ENCODE measurements around the gene MAP2K6. TPM values are rescaled to one million over a fixed set of nuclear protein-coding genes. Genes with fewer than 3 reads are reported as not detected.

Gene MAP2K6
- total and polyA plus RNA-seq, 2 of the 8 experiments (the other 6 are each of a cell fraction or from before 2014, with no cell fraction given), result 11.0 to 44.1 TPM

DNA sequence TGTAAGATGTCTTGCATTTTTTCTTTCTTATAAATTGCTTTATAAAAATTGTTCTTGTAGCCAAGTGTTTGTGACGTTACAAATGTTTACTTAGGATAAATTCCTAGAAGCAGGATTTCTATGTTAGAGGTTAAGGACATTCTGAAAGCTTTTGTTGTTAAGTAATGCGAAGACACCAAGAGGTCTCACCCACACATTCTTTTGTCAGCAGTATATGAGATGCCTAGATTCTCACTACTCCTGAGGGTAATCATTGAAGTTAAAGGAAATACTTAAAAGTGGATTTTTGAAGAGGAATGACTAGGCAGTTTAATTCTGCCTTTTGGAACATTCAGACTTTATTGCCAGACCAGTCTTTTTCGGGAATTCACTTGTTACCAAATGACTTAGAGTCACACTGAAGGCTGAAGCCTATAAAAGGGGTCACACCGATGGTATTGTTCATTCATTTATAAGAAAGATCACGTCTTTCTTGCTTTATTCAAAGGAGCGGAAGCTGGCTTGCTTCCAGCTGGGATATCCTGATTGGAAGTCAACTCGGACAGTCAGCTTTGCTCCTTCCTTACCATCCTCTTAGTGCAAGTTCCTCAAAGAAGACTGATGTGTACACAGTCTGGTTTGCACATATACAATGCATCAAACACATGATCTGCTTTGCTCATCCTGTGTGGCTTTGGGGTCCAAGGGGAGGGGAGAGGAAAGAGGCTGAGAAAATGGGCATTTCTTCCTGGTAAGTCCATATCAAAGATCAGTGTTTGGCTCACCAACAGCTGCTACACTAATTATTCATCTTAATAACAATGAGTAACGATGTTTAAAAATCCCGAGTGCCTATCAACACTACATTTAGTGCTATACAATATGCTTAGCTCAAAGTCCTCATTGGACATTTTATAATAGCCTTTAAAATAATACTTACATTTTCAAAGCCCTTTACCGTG is 160.0 kb downstream of the MAP2K6 start:
- no peak overlapping the region for H3K4me3 ChIP-seq (ENCODE audit: extremely low read depth in 1 of 4, insufficient read depth in 2 of 4, low read depth in 3 of 4, low read length in 4 of 4)
- ChIA-PET CTCF (ENCODE audit: partially characterized antibody) (interaction anchor here (1.0 to 1.1 kb wide), 2 partner anchors 33 to 35 kb away, joined by 3 to 4 read pairs; no protein-coding TSS in a partner anchor), POLR2A (ENCODE audit: partially characterized antibody) (interaction anchor here (0.7 kb wide), 1 partner anchor 689 kb away, joined by 4 read pairs; no protein-coding TSS in a partner anchor)
- no peaks in the 10 kb centered on the region for H3K79me2 ChIP-seq (ENCODE audit: control insufficient read depth in 1 of 2, insufficient read depth in 2 of 2, low read length in 2 of 2)
- no peak overlapping the region for H4K5ac ChIP-seq (ENCODE audit: insufficient read length, low read depth, low read length)
- no peaks in the 10 kb centered on the region for H3K79me1 ChIP-seq (ENCODE audit: low read depth, low read length)
- no peak overlapping the region for H3K9ac ChIP-seq (replicated peaks in 1 of 4; ENCODE audit: extremely low read depth in 1 of 4, low read depth in 3 of 4, low read length in 3 of 4)
- H3K27ac ChIP-seq (ENCODE audit: low read depth, low read length), result no peak overlapping the region
- peak overlapping the region; percentile 69; the same call in 1 of the 2 replicates for H2BK5ac ChIP-seq (ENCODE audit: low read depth, low read length)
- peak overlapping the region; percentile 59; the same call in 1 of the 2 replicates for H2AFZ ChIP-seq (ENCODE audit: low read length)
- no peaks in the 10 kb centered on the region for H3K23me2 ChIP-seq (ENCODE audit: low read depth, low read length)
- DNase-seq (ENCODE audit: low read depth in 1 of 2, low spot score in 2 of 2), result no peak
- no peak overlapping the region for H4K8ac ChIP-seq (ENCODE audit: extremely low read depth, insufficient read depth, low read length)
- no peak overlapping the region for H4K91ac ChIP-seq (replicated peaks; ENCODE audit: insufficient read length, low read length)
- H3K4me1 ChIP-seq (replicated peaks in 1 of 4; ENCODE audit: control insufficient read depth in 3 of 4, insufficient read depth in 4 of 4, low read length in 3 of 4), result peaks cover 0 to 7% (median 6%) of the 10 kb centered on the region in 4 experiments; a peak in 3 of 7 replicates
- H2AK5ac ChIP-seq (ENCODE audit: low read depth, low read length), result 0 out of 2 replicates have a peak overlapping the region, but pooled peaks have one; percentile 88
- no peak overlapping the region for H3K4ac ChIP-seq (replicated peaks; ENCODE audit: insufficient read length, low read depth, low read length)
- H2BK120ac ChIP-seq (replicated peaks; ENCODE audit: low read depth, low read length), result no peak overlapping the region
- H3K18ac ChIP-seq (ENCODE audit: extremely low read depth, low read length), result no peak overlapping the region
- peak overlapping the region; percentile 68 for H2BK20ac ChIP-seq (ENCODE audit: low read length)
- no peaks in the 10 kb centered on the region for H3K9me3 ChIP-seq (ENCODE audit: insufficient read depth in 2 of 2, low read depth in 1 of 2, low read length in 1 of 2)
- H3K56ac ChIP-seq (replicated peaks; ENCODE audit: insufficient read length, low read depth, low read length), result no peak overlapping the region
- H2BK15ac ChIP-seq (ENCODE audit: low read length), result peak overlapping the region; percentile 94; the same call in 1 of the 2 replicates
- no peaks in the 10 kb centered on the region for H3K27me3 ChIP-seq (replicated peaks in 1 of 4; ENCODE audit: control insufficient read depth in 3 of 4, extremely low read depth in 1 of 4, insufficient read depth in 3 of 4, low read length in 3 of 4)
- H3K4me2 ChIP-seq (ENCODE audit: insufficient read depth in 1 of 2, low read depth in 2 of 2, low read length in 2 of 2), result 0 out of 4 replicates have a peak overlapping the region, but pooled peaks have one; percentile 2 to 41
- no peak overlapping the region for H3K14ac ChIP-seq (ENCODE audit: insufficient read length)
- H3K36me3 ChIP-seq (ENCODE audit: control insufficient read depth in 2 of 4, insufficient read depth in 4 of 4, low read length in 3 of 4), result no peaks in the 10 kb centered on the region
- TF ChIP-seq E2F6 (IDR thresholded peaks at IDR 0.05) (no peak), EP300 (IDR thresholded peaks at IDR 0.05; ENCODE audit: borderline replicate concordance in 1 of 2, low read depth in 2 of 2, low read length in 2 of 2) (no peak), CHD1 (IDR thresholded peaks at IDR 0.05; ENCODE audit: low read depth, low read length) (no peak), MAFK (IDR thresholded peaks at IDR 0.05; ENCODE audit: low read depth, low read length) (0 out of 2 replicates have a peak, but pooled peaks have one; percentile 24), NANOG (IDR thresholded peaks at IDR 0.05; ENCODE audit: insufficient read depth, low read depth, low read length, poor library complexity, severe bottlenecking) (no peak), KDM5A (IDR thresholded peaks at IDR 0.05; ENCODE audit: low read length) (no peak)
- H4K20me1 ChIP-seq (replicated peaks in 1 of 2; ENCODE audit: control insufficient read depth in 1 of 2, insufficient read depth in 2 of 2, low read length in 2 of 2), result no peaks in the 10 kb centered on the region
- no peak for FAIRE-seq
- H2BK12ac ChIP-seq (ENCODE audit: low read depth, low read length), result peak overlapping the region; percentile 99; the same call in 1 of the 2 replicates
- 70% methylated on average over 10 of the region's 10 CpGs; no CpG with 5 or more reads in 1 of the 2 experiments for WGBS, 2 experiments (ENCODE audit: extremely low coverage in 1 of 2, insufficient coverage in 1 of 2, insufficient read length in 1 of 2, insufficient replicate concordance in 2 of 2, low coverage in 1 of 2, low lambda C conversion rate in 2 of 2, missing lambda C conversion rate in 1 of 2)
- no peak overlapping the region for H3K23ac ChIP-seq (ENCODE audit: insufficient read length)

Data from H1 (cell line).